ENCODE data around the gene NADK. TPM values are rescaled to one million over a fixed set of nuclear protein-coding genes. Genes with fewer than 3 reads are reported as not detected.

The NADK gene, protein sequence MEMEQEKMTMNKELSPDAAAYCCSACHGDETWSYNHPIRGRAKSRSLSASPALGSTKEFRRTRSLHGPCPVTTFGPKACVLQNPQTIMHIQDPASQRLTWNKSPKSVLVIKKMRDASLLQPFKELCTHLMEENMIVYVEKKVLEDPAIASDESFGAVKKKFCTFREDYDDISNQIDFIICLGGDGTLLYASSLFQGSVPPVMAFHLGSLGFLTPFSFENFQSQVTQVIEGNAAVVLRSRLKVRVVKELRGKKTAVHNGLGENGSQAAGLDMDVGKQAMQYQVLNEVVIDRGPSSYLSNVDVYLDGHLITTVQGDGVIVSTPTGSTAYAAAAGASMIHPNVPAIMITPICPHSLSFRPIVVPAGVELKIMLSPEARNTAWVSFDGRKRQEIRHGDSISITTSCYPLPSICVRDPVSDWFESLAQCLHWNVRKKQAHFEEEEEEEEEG
- total RNA-seq = 25.9 and 45.1 TPM in 2 replicates

DNA sequence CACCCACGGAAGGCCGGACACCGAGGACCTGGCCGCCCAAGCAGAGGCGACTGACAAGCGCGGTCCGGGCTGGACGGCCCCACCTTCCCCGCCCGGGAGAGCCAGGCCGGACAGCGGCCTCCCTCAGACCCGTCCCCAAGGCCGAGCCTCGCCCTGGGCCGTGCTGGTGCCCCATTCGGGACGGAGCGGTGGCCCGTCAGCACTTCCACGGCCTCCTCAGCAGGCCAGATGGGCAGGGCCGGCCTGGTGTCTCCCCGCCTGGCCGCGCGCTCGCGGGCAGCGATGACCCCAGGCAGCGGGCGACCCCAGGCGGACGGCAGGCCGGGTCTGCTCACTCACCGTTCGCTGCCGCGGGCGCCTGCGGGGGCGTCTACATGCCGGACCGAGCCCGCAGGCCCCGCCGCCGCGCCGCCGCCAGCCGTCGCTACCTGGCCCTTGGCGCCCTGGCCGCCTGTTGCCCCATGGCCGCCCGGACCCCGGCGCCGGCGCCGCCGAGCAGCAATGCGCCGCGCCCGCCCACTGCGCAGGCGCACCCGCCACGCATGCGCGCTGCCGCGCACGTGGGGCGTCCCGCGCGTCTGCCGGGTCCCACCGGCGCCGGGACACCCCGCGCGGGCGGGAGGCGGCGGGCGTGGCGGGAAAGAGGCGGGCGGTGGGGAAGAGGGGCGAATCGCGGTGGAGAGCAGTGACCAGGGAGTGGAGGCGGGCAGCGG is at the start of gene NADK:
NADK (minus strand) TSS at position 521 of the 713 bp plus-strand sequence. CDS start 13,064 bp downstream, outside the sequence.

DNA sequence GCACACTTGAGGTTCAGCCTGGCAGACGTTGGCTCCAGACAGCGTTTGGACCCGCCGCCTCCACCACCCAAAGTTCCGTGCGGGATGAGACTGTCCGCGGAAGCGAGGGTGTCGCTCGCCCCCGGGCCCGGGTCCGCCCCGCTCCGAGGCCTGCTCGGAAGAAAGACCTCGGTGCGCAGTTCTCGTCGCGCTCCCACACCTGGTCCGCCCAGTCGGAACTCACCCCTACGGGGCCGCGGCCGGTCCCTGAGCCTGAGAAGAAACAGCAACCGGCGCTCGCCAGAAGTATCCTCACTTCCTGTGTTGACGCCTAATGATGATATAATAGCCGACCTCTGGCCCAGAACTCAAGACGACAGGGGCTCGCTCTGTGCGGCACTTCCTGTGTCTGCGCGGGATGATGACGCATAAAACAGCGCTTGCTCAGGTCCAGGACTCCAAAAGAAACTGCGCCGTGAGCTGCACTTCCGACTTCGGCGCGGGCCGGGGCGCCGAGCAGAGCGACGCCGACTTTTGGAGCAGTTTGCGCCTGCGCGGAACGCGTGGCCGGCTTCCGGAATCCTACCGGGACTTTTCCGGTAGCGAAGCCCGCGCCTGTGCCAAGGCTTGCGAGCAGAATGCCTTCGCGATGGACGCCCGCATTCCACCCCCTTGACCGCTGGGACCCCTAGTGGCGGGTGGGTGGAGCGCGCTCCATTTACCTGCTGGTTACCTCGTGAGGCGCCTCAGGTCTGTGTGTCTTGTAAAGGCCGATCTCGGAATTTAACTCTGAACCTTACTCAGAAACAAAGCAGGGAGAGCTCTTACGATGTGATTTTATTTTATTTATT is 54.0 kb downstream of the NADK start, which contains the start of gene CDK11A:
CDK11A (minus strand) TSS at position 323 of the 830 bp plus-strand sequence. CDS start 1,539 bp downstream, outside the sequence.

Other genes with a start within 250 kb of the NADK start
- gene TMEM240, start 237.8 kb downstream of the NADK start, total RNA-seq = 2.1 and 3.9 TPM in 2 replicates
- 57.3 and 98.7 TPM in 2 replicates for gene SSU72, start 203.6 kb downstream of the NADK start, total RNA-seq
- gene FNDC10, start 178.3 kb downstream of the NADK start, total RNA-seq = 2.7 and 5.3 TPM in 2 replicates
- 74.2 and 111 TPM in 2 replicates for gene MIB2, start 163.0 kb downstream of the NADK start, total RNA-seq
- gene MMP23B, start 146.3 kb downstream of the NADK start, total RNA-seq = 59.8 and 73.0 TPM in 2 replicates
- 5.5 and 8.7 TPM in 2 replicates for gene CDK11B, start 119.5 kb downstream of the NADK start, total RNA-seq
- gene SLC35E2B, start 85.7 kb downstream of the NADK start, total RNA-seq = 40.7 and 68.3 TPM in 2 replicates
- 13.0 and 31.4 TPM in 2 replicates for gene CDK11A, start 54.1 kb downstream of the NADK start, total RNA-seq
- 86.4 and 103 TPM in 2 replicates for gene GNB1, start 112.6 kb upstream of the NADK start, total RNA-seq
- gene CALML6, start 136.8 kb upstream of the NADK start, total RNA-seq = 0.22 and 1.2 TPM in 2 replicates
- 0.54 and 0.79 TPM in 2 replicates for gene TMEM52, start 140.8 kb upstream of the NADK start, total RNA-seq
- gene CFAP74, start 225.3 kb upstream of the NADK start, total RNA-seq = not detected in 2 replicates
- not detected in 2 replicates for gene GABRD, start 240.9 kb upstream of the NADK start, total RNA-seq

All from placental epithelial cell (primary cell).